Caki2 (cell line): ENCODE results near the gene BGN. TPM values are rescaled to one million over a fixed set of nuclear protein-coding genes. Genes with fewer than 3 reads are reported as not detected.

Experiments used
- DNase-seq: peaks from one replicate; pipeline ENCODE4 v3.0.0-alpha.2; 2015; ENCODE audit warnings: low read depth
- in situ Hi-C: cut with HindIII; loops from 2 replicates; pipeline ENCODE4 v1.10.0; 2016; ENCODE audit warnings: low sequenced_read_pairs, low pct_unique_long_range_greater_than_20kb, mixed read lengths
- total RNA-seq: library from RNA; depleted of rRNA; stranded (reverse); fragments of >200 nt; shearing (Covaris generic); gene quantifications from 2 replicates; pipeline ENCODE4 v1.2.3, GENCODE V29; 2014; ENCODE audit warnings: low replicate concordance

BGN gene
- total RNA-seq, 1 experiment from 2014 or later: not detected

GRCh38 chrX:153476666-153477363 is 18.0 kb upstream of the BGN start:
- in situ Hi-C loops: no loop called here
- no peak for DNase-seq

- in situ Hi-C loops: no loop called here
- no peak for DNase-seq
These were observed 17.4 kb upstream of the BGN start for GRCh38 chrX:153477364-153477857.

- no peak for DNase-seq
- in situ Hi-C loops: no loop called here
These were observed 16.9 kb upstream of the BGN start for GRCh38 chrX:153477901-153478300.

- in situ Hi-C loops: no loop called here
- DNase-seq: no peak
These were observed 16.0 kb upstream of the BGN start for GRCh38 chrX:153478746-153479145.

- DNase-seq: no peak
- in situ Hi-C loops: no loop called here
These were observed 13.7 kb upstream of the BGN start for GRCh38 chrX:153481043-153481442.

- in situ Hi-C loops: no loop called here
- DNase-seq: no peak
These were observed 12.3 kb upstream of the BGN start for GRCh38 chrX:153482376-153483015.

GRCh38 chrX:153485396-153486080 is 9.2 kb upstream of the BGN start:
- in situ Hi-C loops: no loop called here
- no peak for DNase-seq

- DNase-seq: no peak
- in situ Hi-C loops: no loop called here
These were observed 8.6 kb upstream of the BGN start for GRCh38 chrX:153486171-153486570.

GRCh38 chrX:153487590-153488071 is 7.1 kb upstream of the BGN start:
- in situ Hi-C loops: no loop called here
- no peak for DNase-seq

- in situ Hi-C loops: no loop called here
- no peak for DNase-seq
These were observed 6.4 kb upstream of the BGN start for GRCh38 chrX:153488231-153488914.

- DNase-seq: no peak
- in situ Hi-C loops: no loop called here
These were observed 4.4 kb upstream of the BGN start for GRCh38 chrX:153490217-153490930.

- in situ Hi-C loops: no loop called here
- no peak for DNase-seq
These were observed 3.3 kb upstream of the BGN start for GRCh38 chrX:153491351-153491914.

GRCh38 chrX:153491918-153492317 is 2.9 kb upstream of the BGN start:
- DNase-seq: no peak
- in situ Hi-C loops: no loop called here

- in situ Hi-C loops: no loop called here
- no peak for DNase-seq
These were observed 2.2 kb upstream of the BGN start for GRCh38 chrX:153492543-153492942.

GRCh38 chrX:153493085-153493484 is 1.7 kb upstream of the BGN start:
- DNase-seq: no peak
- in situ Hi-C loops: no loop called here

GRCh38 chrX:153494061-153494460 is 719 bp upstream of the BGN start:
- DNase-seq: no peak
- in situ Hi-C loops: no loop called here

GRCh38 chrX:153495362-153495751 is 577 bp downstream of the BGN start:
- no peak for DNase-seq
- in situ Hi-C loops: no loop called here
